Measurements from ENCODE around the gene TMEM235.
"Not testable (repeated sequence)": the region's sequence is repeated elsewhere in the genome, so short reads cannot be mapped to it uniquely, and the experiment has no call there.

Gene TMEM235

GRCh38 chr17:78238823-78239488, 7.5 kb downstream of the TMEM235 start:
- no peak for DNase-seq

- DNase-seq: no peak
These were observed 8.1 kb downstream of the TMEM235 start for GRCh38 chr17:78239489-78239931.

- no peak for DNase-seq
These were observed 8.7 kb downstream of the TMEM235 start for GRCh38 chr17:78240012-78240655.

GRCh38 chr17:78240839-78241238, 9.4 kb downstream of the TMEM235 start:
- no peak for DNase-seq

GRCh38 chr17:78241277-78242023, 10.0 kb downstream of the TMEM235 start:
- peak; percentile 88 to 93 for DNase-seq

GRCh38 chr17:78242024-78242742, 10.8 kb downstream of the TMEM235 start:
- DNase-seq: no peak

- no peak for DNase-seq
These were observed 15.9 kb downstream of the TMEM235 start for GRCh38 chr17:78247304-78247703.

GRCh38 chr17:78248051-78248914, 16.9 kb downstream of the TMEM235 start:
- no peak for DNase-seq

GRCh38 chr17:78249074-78249817, 17.8 kb downstream of the TMEM235 start:
- DNase-seq: no peak

GRCh38 chr17:78249818-78250806, 18.7 kb downstream of the TMEM235 start:
- no peak for DNase-seq

GRCh38 chr17:78250891-78251772, 19.7 kb downstream of the TMEM235 start:
- peak; percentile 75 to 89 for DNase-seq

GRCh38 chr17:78251773-78252103, 20.3 kb downstream of the TMEM235 start:
- no peak for DNase-seq

GRCh38 chr17:78252111-78252634, 20.7 kb downstream of the TMEM235 start:
- DNase-seq: no peak

GRCh38 chr17:78252701-78253635, 21.5 kb downstream of the TMEM235 start:
- DNase-seq: no peak

- DNase-seq: not testable (repeated sequence)
These were observed 22.2 kb downstream of the TMEM235 start for GRCh38 chr17:78253636-78253945.

- DNase-seq: peak; percentile 51 to 84
These were observed 22.7 kb downstream of the TMEM235 start for GRCh38 chr17:78253946-78254672.

GRCh38 chr17:78255029-78255656, 23.7 kb downstream of the TMEM235 start:
- no peak for DNase-seq

Data from hippocampal formation (tissue), 2 donors.